WTC11 (cell line): ENCODE results near the gene GABRG3. TPM values are rescaled to one million over a fixed set of nuclear protein-coding genes. Genes with fewer than 3 reads are reported as not detected.

Experiments
- ATAC-seq: fragments of 200-7000 bp; cut with Tn5 transposase; 2 replicates; pipeline ENCODE4 v1.10.0; 2021; ENCODE audit warnings: mild to moderate bottlenecking, moderate library complexity
- CTCF ChIA-PET: fragments of 300-600 bp; sonication (Branson Sonifier 250); formaldehyde crosslinking; loops from one replicate; lab custom pipeline; 2021; ENCODE audit warnings: antibody characterized with exemption; lab: Charles Lee
- POLR2A ChIA-PET: fragments of 350-600 bp; sonication (Branson Sonifier 250); formaldehyde crosslinking; loops from one replicate; lab custom pipeline; 2021; ENCODE audit warnings: antibody characterized with exemption; lab: Charles Lee
- DNase-seq: peaks from one replicate; pipeline ENCODE4 v3.0.0; 2021; ENCODE audit warnings: low spot score
- H3K27ac Mint-ChIP-seq: 2 replicates; pipeline ENCODE4 v1.8.0; 2021; ENCODE audit warnings: mixed read lengths
- H3K27me3 Mint-ChIP-seq: 2 replicates; pipeline ENCODE4 v1.8.0; 2021; ENCODE audit warnings: low read depth, mild to moderate bottlenecking, moderate library complexity, mixed read lengths
- H3K36me3 Mint-ChIP-seq: 2 replicates; pipeline ENCODE4 v1.8.0; 2021; ENCODE audit warnings: mixed read lengths
- H3K4me1 Mint-ChIP-seq: 2 replicates; pipeline ENCODE4 v1.8.0; 2022; ENCODE audit warnings: mixed read lengths
- H3K4me3 Mint-ChIP-seq: 2 replicates; pipeline ENCODE4 v1.8.0; 2021; ENCODE audit warnings: mild to moderate bottlenecking, moderate library complexity, mixed read lengths
- H3K9me3 Mint-ChIP-seq: 2 replicates; pipeline ENCODE4 v1.8.0; 2021; ENCODE audit warnings: mixed read lengths
- ATF1 ChIP-seq: sonication (generic); formaldehyde crosslinking; IDR thresholded peaks from 2 replicates; pipeline ENCODE4 v1.8.1; 2023; ENCODE audit warnings: mild to moderate bottlenecking, moderate library complexity, missing genetic modification reagents
- CREB1 ChIP-seq: sonication (generic); formaldehyde crosslinking; IDR thresholded peaks from 2 replicates; pipeline ENCODE4 v1.8.0; 2023; ENCODE audit warnings: mild to moderate bottlenecking, missing genetic modification reagents
- ELF4 ChIP-seq: sonication (generic); formaldehyde crosslinking; IDR thresholded peaks from 2 replicates; pipeline ENCODE4 v1.8.1; 2022; ENCODE audit warnings: low read depth, mild to moderate bottlenecking, moderate library complexity, missing genetic modification reagents
- FOXJ3 ChIP-seq: sonication (generic); formaldehyde crosslinking; IDR thresholded peaks from 2 replicates; pipeline ENCODE4 v1.9.0; 2021; ENCODE audit warnings: missing genetic modification reagents, mild to moderate bottlenecking, borderline replicate concordance
- GTF2I ChIP-seq: fragments of 250-450 bp; sonication (Bioruptor Pico); conservative IDR thresholded peaks from 2 replicates; pipeline ENCODE4 v1.4.0; 2021; ENCODE audit warnings: mild to moderate bottlenecking
- JAZF1 ChIP-seq: fragments of 250-450 bp; sonication (Bioruptor Pico); IDR thresholded peaks from 2 replicates; pipeline ENCODE4 v1.9.0; 2021; ENCODE audit warnings: moderate library complexity, mild to moderate bottlenecking, inconsistent platforms
- NR2C2 ChIP-seq: sonication (generic); formaldehyde crosslinking; IDR thresholded peaks from 2 replicates; pipeline ENCODE4 v1.8.0; 2022; ENCODE audit warnings: mild to moderate bottlenecking, missing genetic modification reagents
- NR3C1 ChIP-seq: sonication (generic); formaldehyde crosslinking; conservative IDR thresholded peaks from 2 replicates; pipeline ENCODE4 v1.8.1; 2023; ENCODE audit warnings: low read depth, mild to moderate bottlenecking, missing genetic modification reagents
- PRRX2 ChIP-seq: fragments of 250-450 bp; sonication (Bioruptor Pico); IDR thresholded peaks from 2 replicates; pipeline ENCODE4 v1.8.0; 2021; ENCODE audit warnings: mild to moderate bottlenecking
- RORB ChIP-seq: fragments of 250-450 bp; sonication (Bioruptor Pico); IDR thresholded peaks from 2 replicates; pipeline ENCODE4 v1.9.0; 2021; ENCODE audit warnings: mild to moderate bottlenecking
- ZBTB21 ChIP-seq: sonication (generic); formaldehyde crosslinking; IDR thresholded peaks from 2 replicates; pipeline ENCODE4 v1.8.1; 2023; ENCODE audit warnings: mild to moderate bottlenecking, missing genetic modification reagents, borderline replicate concordance
- ZNF219 ChIP-seq: sonication (generic); formaldehyde crosslinking; IDR thresholded peaks from 2 replicates; pipeline ENCODE4 v1.8.0; 2023; ENCODE audit warnings: missing genetic modification reagents, mild to moderate bottlenecking, borderline replicate concordance
- ZNF232 ChIP-seq: sonication (generic); formaldehyde crosslinking; IDR thresholded peaks from 2 replicates; pipeline ENCODE4 v1.8.0; 2022; ENCODE audit warnings: mild to moderate bottlenecking, missing genetic modification reagents
- ZNF263 ChIP-seq: sonication (generic); formaldehyde crosslinking; IDR thresholded peaks from 2 replicates; pipeline ENCODE4 v1.8.1; 2022; ENCODE audit warnings: low read depth, mild to moderate bottlenecking, moderate library complexity, missing genetic modification reagents
- ZNF671 ChIP-seq: fragments of 250-450 bp; sonication (Bioruptor Pico); IDR thresholded peaks from 2 replicates; pipeline ENCODE4 v1.8.0; 2021; ENCODE audit warnings: mild to moderate bottlenecking
- total RNA-seq: library from RNA; stranded (reverse); gene quantifications from 3 replicates; pipeline ENCODE4 v1.2.3, GENCODE V29; 2021
- TF ChIP-seq, protein P1 (sequence below): sonication (generic); formaldehyde crosslinking; IDR thresholded peaks from 2 replicates; pipeline ENCODE4 v1.8.0; 2023; ENCODE audit warnings: missing genetic modification reagents, mild to moderate bottlenecking, borderline replicate concordance
- TF ChIP-seq, protein P2 (sequence below): sonication (generic); formaldehyde crosslinking; IDR thresholded peaks from 2 replicates; pipeline ENCODE4 v1.8.1; 2022; ENCODE audit warnings: mild to moderate bottlenecking, moderate library complexity, missing genetic modification reagents
- TF ChIP-seq, protein P3 (sequence below): sonication (generic); formaldehyde crosslinking; IDR thresholded peaks from 2 replicates; pipeline ENCODE4 v1.8.1; 2023; ENCODE audit warnings: mild to moderate bottlenecking, missing genetic modification reagents, borderline replicate concordance
- TF ChIP-seq, protein P4 (sequence below): sonication (generic); formaldehyde crosslinking; IDR thresholded peaks from 2 replicates; pipeline ENCODE4 v1.8.0; 2022; ENCODE audit warnings: mild to moderate bottlenecking, missing genetic modification reagents
- TF ChIP-seq, protein P5 (sequence below): sonication (generic); formaldehyde crosslinking; IDR thresholded peaks from 2 replicates; pipeline ENCODE4 v1.8.0; 2022; ENCODE audit warnings: mild to moderate bottlenecking, missing genetic modification reagents
- TF ChIP-seq, protein P6 (sequence below): fragments of 250-450 bp; sonication (Bioruptor Pico); IDR thresholded peaks from 2 replicates; pipeline ENCODE4 v1.9.0; 2021; ENCODE audit warnings: mild to moderate bottlenecking
- TF ChIP-seq, protein P7 (sequence below): sonication (generic); formaldehyde crosslinking; IDR thresholded peaks from 2 replicates; pipeline ENCODE4 v1.8.1; 2022; ENCODE audit warnings: low read depth, missing genetic modification reagents, borderline replicate concordance

GABRG3 gene
- total RNA-seq, 1 experiment from 2014 or later: 0.72 TPM

DNA sequence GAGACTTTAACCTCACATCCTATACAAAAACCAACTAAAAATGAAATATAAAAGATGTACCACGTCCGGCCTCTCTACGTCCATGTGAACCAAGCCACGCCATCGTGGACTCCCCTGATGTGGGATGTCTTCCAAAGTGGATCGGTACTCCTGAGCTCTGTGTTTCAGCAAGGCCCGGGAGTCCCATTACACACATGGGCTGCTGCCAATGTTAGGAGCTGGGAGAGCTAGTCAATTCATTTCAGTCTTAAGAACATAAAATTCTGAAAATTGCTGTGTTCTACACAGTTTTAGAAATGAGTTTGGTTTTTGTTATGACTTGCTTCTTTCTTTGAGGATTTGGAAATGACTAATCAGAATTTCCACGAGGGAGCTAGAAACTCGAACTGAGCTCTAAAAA is 131.0 kb downstream of the GABRG3 start:
- Mint-ChIP-seq H3K9me3 (no peaks in the 10 kb centered on the region), H3K4me1 (peaks cover 4% of the 10 kb centered on the region), H3K4me3 (no peak overlapping the region), H3K27ac (no peak overlapping the region), H3K36me3 (no peaks in the 10 kb centered on the region), H3K27me3 (no peaks in the 10 kb centered on the region)
- ChIA-PET CTCF (interaction anchor here (1.4 kb wide), 1 partner anchor 42 kb away, joined by 8 read pairs; no protein-coding TSS in a partner anchor), POLR2A (no interaction called here)
- DNase-seq (no peak), ATAC-seq (no peak)
- TF ChIP-seq ELF4 (CRISPR knock-in tag): no peak
- TF ChIP-seq, protein P1, sequence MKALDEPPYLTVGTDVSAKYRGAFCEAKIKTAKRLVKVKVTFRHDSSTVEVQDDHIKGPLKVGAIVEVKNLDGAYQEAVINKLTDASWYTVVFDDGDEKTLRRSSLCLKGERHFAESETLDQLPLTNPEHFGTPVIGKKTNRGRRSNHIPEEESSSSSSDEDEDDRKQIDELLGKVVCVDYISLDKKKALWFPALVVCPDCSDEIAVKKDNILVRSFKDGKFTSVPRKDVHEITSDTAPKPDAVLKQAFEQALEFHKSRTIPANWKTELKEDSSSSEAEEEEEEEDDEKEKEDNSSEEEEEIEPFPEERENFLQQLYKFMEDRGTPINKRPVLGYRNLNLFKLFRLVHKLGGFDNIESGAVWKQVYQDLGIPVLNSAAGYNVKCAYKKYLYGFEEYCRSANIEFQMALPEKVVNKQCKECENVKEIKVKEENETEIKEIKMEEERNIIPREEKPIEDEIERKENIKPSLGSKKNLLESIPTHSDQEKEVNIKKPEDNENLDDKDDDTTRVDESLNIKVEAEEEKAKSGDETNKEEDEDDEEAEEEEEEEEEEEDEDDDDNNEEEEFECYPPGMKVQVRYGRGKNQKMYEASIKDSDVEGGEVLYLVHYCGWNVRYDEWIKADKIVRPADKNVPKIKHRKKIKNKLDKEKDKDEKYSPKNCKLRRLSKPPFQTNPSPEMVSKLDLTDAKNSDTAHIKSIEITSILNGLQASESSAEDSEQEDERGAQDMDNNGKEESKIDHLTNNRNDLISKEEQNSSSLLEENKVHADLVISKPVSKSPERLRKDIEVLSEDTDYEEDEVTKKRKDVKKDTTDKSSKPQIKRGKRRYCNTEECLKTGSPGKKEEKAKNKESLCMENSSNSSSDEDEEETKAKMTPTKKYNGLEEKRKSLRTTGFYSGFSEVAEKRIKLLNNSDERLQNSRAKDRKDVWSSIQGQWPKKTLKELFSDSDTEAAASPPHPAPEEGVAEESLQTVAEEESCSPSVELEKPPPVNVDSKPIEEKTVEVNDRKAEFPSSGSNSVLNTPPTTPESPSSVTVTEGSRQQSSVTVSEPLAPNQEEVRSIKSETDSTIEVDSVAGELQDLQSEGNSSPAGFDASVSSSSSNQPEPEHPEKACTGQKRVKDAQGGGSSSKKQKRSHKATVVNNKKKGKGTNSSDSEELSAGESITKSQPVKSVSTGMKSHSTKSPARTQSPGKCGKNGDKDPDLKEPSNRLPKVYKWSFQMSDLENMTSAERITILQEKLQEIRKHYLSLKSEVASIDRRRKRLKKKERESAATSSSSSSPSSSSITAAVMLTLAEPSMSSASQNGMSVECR (CRISPR knock-in tag): no peak
- TF ChIP-seq, protein P2, sequence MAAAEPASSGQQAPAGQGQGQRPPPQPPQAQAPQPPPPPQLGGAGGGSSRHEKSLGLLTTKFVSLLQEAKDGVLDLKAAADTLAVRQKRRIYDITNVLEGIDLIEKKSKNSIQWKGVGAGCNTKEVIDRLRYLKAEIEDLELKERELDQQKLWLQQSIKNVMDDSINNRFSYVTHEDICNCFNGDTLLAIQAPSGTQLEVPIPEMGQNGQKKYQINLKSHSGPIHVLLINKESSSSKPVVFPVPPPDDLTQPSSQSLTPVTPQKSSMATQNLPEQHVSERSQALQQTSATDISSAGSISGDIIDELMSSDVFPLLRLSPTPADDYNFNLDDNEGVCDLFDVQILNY (CRISPR knock-in tag): no peak
- no peak for TF ChIP-seq ZNF232 (CRISPR knock-in tag)
- TF ChIP-seq ZBTB21 (CRISPR knock-in tag): no peak
- no peak for TF ChIP-seq ZNF263
- TF ChIP-seq, protein P3, sequence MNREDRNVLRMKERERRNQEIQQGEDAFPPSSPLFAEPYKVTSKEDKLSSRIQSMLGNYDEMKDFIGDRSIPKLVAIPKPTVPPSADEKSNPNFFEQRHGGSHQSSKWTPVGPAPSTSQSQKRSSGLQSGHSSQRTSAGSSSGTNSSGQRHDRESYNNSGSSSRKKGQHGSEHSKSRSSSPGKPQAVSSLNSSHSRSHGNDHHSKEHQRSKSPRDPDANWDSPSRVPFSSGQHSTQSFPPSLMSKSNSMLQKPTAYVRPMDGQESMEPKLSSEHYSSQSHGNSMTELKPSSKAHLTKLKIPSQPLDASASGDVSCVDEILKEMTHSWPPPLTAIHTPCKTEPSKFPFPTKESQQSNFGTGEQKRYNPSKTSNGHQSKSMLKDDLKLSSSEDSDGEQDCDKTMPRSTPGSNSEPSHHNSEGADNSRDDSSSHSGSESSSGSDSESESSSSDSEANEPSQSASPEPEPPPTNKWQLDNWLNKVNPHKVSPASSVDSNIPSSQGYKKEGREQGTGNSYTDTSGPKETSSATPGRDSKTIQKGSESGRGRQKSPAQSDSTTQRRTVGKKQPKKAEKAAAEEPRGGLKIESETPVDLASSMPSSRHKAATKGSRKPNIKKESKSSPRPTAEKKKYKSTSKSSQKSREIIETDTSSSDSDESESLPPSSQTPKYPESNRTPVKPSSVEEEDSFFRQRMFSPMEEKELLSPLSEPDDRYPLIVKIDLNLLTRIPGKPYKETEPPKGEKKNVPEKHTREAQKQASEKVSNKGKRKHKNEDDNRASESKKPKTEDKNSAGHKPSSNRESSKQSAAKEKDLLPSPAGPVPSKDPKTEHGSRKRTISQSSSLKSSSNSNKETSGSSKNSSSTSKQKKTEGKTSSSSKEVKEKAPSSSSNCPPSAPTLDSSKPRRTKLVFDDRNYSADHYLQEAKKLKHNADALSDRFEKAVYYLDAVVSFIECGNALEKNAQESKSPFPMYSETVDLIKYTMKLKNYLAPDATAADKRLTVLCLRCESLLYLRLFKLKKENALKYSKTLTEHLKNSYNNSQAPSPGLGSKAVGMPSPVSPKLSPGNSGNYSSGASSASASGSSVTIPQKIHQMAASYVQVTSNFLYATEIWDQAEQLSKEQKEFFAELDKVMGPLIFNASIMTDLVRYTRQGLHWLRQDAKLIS (CRISPR knock-in tag): no peak

DNA sequence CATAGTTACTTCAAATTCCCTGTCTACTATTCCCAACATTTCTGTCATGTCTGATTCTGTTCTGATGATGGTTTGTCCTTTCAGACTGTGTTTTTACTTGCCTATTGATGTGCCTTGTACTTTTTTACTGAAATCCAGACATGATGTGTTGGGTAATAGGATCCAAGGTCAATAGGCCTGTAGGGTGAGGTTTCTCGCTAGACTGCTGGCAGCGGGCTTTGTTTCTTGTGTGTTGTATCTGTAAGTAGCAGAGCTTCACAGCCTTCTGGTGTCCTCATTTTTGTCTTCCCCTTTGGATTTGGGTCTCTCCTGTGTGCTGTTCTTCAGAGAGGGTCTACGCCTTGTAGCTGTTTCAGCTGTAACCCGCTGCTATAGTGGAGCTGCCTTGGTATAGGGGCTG is 140.3 kb downstream of the GABRG3 start:
- H3K27me3 Mint-ChIP-seq: no peaks in the 10 kb centered on the region
- DNase-seq: no peak
- peaks cover 9% of the 10 kb centered on the region for H3K9me3 Mint-ChIP-seq
- POLR2A ChIA-PET: no interaction called here
- H3K4me1 Mint-ChIP-seq: peaks cover 11% of the 10 kb centered on the region
- H3K27ac Mint-ChIP-seq: no peak overlapping the region
- no peak for ATAC-seq
- no peak overlapping the region for H3K4me3 Mint-ChIP-seq
- H3K36me3 Mint-ChIP-seq: peaks cover 1% of the 10 kb centered on the region; the same call in 1 of the 2 replicates
- CTCF ChIA-PET: interaction anchor here (0.9 kb wide), 1 partner anchor 220 kb away, joined by 3 read pairs; no protein-coding TSS in a partner anchor
- TF ChIP-seq ZBTB21 (CRISPR knock-in tag) (no peak), RORB (CRISPR knock-in tag) (no peak), FOXJ3 (CRISPR knock-in tag) (no peak), CREB1 (CRISPR knock-in tag) (no peak), ATF1 (CRISPR knock-in tag) (no peak), NR3C1 (no peak), ZNF671 (CRISPR knock-in tag) (no peak), ZNF219 (CRISPR knock-in tag) (no peak), JAZF1 (CRISPR knock-in tag) (no peak), PRRX2 (CRISPR knock-in tag) (no peak), NR2C2 (CRISPR knock-in tag) (no peak), GTF2I (CRISPR knock-in tag) (no peak)
- TF ChIP-seq, protein P4, sequence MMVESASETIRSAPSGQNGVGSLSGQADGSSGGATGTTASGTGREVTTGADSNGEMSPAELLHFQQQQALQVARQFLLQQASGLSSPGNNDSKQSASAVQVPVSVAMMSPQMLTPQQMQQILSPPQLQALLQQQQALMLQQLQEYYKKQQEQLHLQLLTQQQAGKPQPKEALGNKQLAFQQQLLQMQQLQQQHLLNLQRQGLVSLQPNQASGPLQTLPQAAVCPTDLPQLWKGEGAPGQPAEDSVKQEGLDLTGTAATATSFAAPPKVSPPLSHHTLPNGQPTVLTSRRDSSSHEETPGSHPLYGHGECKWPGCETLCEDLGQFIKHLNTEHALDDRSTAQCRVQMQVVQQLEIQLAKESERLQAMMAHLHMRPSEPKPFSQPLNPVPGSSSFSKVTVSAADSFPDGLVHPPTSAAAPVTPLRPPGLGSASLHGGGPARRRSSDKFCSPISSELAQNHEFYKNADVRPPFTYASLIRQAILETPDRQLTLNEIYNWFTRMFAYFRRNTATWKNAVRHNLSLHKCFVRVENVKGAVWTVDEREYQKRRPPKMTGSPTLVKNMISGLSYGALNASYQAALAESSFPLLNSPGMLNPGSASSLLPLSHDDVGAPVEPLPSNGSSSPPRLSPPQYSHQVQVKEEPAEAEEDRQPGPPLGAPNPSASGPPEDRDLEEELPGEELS (CRISPR knock-in tag): no peak
- TF ChIP-seq, protein P5, sequence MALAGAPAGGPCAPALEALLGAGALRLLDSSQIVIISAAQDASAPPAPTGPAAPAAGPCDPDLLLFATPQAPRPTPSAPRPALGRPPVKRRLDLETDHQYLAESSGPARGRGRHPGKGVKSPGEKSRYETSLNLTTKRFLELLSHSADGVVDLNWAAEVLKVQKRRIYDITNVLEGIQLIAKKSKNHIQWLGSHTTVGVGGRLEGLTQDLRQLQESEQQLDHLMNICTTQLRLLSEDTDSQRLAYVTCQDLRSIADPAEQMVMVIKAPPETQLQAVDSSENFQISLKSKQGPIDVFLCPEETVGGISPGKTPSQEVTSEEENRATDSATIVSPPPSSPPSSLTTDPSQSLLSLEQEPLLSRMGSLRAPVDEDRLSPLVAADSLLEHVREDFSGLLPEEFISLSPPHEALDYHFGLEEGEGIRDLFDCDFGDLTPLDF: no peak
- TF ChIP-seq, protein P6, sequence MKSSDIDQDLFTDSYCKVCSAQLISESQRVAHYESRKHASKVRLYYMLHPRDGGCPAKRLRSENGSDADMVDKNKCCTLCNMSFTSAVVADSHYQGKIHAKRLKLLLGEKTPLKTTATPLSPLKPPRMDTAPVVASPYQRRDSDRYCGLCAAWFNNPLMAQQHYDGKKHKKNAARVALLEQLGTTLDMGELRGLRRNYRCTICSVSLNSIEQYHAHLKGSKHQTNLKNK (CRISPR knock-in tag): no peak
- TF ChIP-seq, protein P7, sequence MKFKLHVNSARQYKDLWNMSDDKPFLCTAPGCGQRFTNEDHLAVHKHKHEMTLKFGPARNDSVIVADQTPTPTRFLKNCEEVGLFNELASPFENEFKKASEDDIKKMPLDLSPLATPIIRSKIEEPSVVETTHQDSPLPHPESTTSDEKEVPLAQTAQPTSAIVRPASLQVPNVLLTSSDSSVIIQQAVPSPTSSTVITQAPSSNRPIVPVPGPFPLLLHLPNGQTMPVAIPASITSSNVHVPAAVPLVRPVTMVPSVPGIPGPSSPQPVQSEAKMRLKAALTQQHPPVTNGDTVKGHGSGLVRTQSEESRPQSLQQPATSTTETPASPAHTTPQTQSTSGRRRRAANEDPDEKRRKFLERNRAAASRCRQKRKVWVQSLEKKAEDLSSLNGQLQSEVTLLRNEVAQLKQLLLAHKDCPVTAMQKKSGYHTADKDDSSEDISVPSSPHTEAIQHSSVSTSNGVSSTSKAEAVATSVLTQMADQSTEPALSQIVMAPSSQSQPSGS (CRISPR knock-in tag): no peak
